Measurements from ENCODE around the gene CCDC9. TPM values are rescaled to one million over a fixed set of nuclear protein-coding genes. Genes with fewer than 3 reads are reported as not detected.

CCDC9 gene
- total RNA-seq, 2 donors from 2014 or later: 26.7 to 38.9 TPM

DNA sequence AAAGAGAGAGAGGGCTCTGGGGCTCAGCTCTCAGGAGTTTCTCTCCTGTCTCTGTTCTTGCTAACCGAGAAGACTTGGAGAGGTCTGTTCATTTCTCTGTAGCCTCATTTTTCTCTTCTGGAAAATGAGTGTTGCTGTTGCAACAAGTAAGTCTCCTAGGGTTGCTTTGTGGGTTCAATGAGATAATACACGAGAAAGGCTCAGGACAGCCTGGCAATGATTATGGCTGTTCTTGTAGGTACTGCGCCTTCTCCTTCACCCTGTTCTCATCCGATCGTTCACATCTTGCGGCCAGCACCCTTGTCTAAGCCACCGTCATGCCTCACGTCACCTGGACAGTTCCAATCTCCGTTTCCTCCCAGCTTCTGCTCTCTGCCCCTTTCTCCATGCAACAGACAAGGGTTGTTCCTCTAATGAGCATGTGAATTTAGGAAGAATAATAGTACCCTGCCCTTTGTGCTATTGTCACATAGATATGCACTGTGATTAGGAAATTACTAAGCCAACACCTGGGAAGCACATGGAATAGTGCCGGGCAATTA, 57.5 kb downstream of the CCDC9 start:
- Histone ChIP-seq H3K4me1 (ENCODE audit: control insufficient read depth in 1 of 2, low read depth in 2 of 2) (peaks cover 10 to 14% of the 10 kb centered on the region in 2 donors), H3K27me3 (replicated peaks; ENCODE audit: insufficient read depth) (no peaks in the 10 kb centered on the region), H3K4me3 (peak overlapping the region; percentile 53), H3K27ac (peak overlapping the region in 1 of 2 donors; percentile 29), H3K9me3 (no peaks in the 10 kb centered on the region), H3K36me3 (no peaks in the 10 kb centered on the region)
- TF ChIP-seq, protein P1, sequence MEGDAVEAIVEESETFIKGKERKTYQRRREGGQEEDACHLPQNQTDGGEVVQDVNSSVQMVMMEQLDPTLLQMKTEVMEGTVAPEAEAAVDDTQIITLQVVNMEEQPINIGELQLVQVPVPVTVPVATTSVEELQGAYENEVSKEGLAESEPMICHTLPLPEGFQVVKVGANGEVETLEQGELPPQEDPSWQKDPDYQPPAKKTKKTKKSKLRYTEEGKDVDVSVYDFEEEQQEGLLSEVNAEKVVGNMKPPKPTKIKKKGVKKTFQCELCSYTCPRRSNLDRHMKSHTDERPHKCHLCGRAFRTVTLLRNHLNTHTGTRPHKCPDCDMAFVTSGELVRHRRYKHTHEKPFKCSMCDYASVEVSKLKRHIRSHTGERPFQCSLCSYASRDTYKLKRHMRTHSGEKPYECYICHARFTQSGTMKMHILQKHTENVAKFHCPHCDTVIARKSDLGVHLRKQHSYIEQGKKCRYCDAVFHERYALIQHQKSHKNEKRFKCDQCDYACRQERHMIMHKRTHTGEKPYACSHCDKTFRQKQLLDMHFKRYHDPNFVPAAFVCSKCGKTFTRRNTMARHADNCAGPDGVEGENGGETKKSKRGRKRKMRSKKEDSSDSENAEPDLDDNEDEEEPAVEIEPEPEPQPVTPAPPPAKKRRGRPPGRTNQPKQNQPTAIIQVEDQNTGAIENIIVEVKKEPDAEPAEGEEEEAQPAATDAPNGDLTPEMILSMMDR (IDR thresholded peaks at IDR 0.05): no peak
- no peak for ATAC-seq (ENCODE audit: insufficient number of reproducible peaks, low FRiP score, low read depth)
- DNase-seq (ENCODE audit: low spot score): no peak

DNA sequence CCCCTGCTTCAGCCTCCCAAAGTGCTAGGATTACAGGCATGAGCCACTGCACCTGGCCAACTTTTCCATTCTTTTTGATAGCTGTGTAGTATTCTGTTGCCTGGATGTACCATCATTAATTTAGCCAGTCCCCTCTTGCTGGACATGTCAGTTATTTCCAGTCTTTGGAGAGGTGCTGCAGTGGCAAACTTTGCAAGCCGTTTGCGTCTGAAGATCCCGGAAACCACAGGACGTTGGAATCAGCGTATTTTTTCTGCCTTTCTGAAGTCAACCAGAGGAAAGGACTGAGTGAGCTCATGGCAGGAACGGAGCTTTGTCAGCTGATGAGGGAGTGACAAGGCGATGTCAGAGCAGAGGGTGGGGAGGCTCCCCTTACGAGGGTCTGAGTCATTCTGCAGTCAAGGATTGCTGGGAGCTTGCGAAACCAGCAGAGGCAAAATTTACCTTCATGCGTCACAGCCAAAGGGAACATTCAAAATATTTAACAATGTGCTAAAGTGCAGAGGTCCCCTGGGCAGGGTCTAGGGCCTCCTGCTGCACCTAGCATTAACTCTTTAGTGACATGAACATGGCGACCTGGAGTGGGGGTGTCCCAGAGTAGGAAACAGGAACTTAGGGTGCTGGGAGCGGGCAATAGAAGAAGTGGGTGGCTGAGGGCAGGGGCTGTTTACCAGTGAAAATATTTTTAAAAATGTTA, 58.9 kb downstream of the CCDC9 start:
- Histone ChIP-seq H3K27me3 (replicated peaks; ENCODE audit: insufficient read depth) (no peaks in the 10 kb centered on the region), H3K4me3 (no peak overlapping the region), H3K27ac (peak overlapping the region in 1 of 2 donors; percentile 57), H3K36me3 (no peaks in the 10 kb centered on the region), H3K9me3 (no peaks in the 10 kb centered on the region), H3K4me1 (ENCODE audit: control insufficient read depth in 1 of 2, low read depth in 2 of 2) (peaks cover 0 to 5% of the 10 kb centered on the region in 2 donors)
- ATAC-seq (ENCODE audit: insufficient number of reproducible peaks, low FRiP score, low read depth): peak; percentile 52
- peak; percentile 45 for DNase-seq (ENCODE audit: low spot score)
- TF ChIP-seq, protein P1 (IDR thresholded peaks at IDR 0.05): no peak

DNA sequence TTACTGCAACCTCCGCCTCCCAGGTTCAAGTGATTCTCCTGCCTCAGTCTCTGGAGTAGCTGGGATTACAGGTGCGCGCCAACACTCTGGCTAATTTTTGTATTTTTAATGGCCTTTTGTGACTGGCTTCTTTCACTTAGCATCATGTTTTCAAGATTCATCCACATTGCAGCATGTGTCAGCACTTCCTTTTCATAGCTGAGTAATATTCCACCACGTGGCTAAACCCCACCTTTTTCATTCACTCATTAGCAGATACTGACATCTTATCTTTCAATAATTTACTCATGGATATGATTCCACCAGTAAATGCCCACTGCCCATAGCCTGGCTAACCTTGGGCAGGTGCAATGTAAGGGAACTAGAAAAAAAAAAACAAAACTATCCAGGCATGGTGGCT, 60.2 kb downstream of the CCDC9 start:
- Histone ChIP-seq H3K4me3 (no peak overlapping the region), H3K27ac (peak overlapping the region in 1 of 2 donors; percentile 30), H3K36me3 (no peaks in the 10 kb centered on the region), H3K9me3 (no peaks in the 10 kb centered on the region), H3K4me1 (ENCODE audit: control insufficient read depth in 1 of 2, low read depth in 2 of 2) (peaks cover 0 to 5% of the 10 kb centered on the region in 2 donors), H3K27me3 (replicated peaks; ENCODE audit: insufficient read depth) (no peaks in the 10 kb centered on the region)
- TF ChIP-seq, protein P1 (IDR thresholded peaks at IDR 0.05): no peak
- DNase-seq (ENCODE audit: low spot score) (no peak), ATAC-seq (ENCODE audit: insufficient number of reproducible peaks, low FRiP score, low read depth) (no peak)

DNA sequence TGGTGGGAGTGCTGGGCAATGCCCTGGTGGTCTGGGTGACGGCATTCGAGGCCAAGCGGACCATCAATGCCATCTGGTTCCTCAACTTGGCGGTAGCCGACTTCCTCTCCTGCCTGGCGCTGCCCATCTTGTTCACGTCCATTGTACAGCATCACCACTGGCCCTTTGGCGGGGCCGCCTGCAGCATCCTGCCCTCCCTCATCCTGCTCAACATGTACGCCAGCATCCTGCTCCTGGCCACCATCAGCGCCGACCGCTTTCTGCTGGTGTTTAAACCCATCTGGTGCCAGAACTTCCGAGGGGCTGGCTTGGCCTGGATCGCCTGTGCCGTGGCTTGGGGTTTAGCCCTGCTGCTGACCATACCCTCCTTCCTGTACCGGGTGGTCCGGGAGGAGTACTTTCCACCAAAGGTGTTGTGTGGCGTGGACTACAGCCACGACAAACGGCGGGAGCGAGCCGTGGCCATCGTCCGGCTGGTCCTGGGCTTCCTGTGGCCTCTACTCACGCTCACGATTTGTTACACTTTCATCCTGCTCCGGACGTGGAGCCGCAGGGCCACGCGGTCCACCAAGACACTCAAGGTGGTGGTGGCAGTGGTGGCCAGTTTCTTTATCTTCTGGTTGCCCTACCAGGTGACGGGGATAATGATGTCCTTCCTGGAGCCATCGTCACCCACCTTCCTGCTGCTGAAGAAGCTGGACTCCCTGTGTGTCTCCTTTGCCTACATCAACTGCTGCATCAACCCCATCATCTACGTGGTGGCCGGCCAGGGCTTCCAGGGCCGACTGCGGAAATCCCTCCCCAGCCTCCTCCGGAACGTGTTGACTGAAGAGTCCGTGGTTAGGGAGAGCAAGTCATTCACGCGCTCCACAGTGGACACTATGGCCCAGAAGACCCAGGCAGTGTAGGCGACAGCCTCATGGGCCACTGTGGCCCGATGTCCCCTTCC, 63.9 kb downstream of the CCDC9 start:
- no peaks in the 10 kb centered on the region for H3K27me3 ChIP-seq (replicated peaks; ENCODE audit: insufficient read depth)
- peaks cover 0 to 4% of the 10 kb centered on the region in 2 donors for H3K4me1 ChIP-seq (ENCODE audit: control insufficient read depth in 1 of 2, low read depth in 2 of 2)
- DNase-seq (ENCODE audit: low spot score) (no peak), ATAC-seq (ENCODE audit: insufficient number of reproducible peaks, low FRiP score, low read depth) (no peak)
- H3K9me3 ChIP-seq: no peaks in the 10 kb centered on the region
- H3K4me3 ChIP-seq: no peak overlapping the region
- H3K27ac ChIP-seq: no peak overlapping the region
- TF ChIP-seq, protein P1 (IDR thresholded peaks at IDR 0.05): no peak
- no peaks in the 10 kb centered on the region for H3K36me3 ChIP-seq

Other genes with a start within 250 kb of the CCDC9 start
- gene NPAS1, start 236.7 kb upstream of the CCDC9 start, total RNA-seq: 1 to 10 TPM in 1 of 2 donors, under 1 TPM in 1; 0.68 to 1.3 TPM
- 10 to 100 TPM in 1 of 2 donors, 1 to 10 TPM in 1; 2.4 to 55.0 TPM for gene TMEM160, start 207.9 kb upstream of the CCDC9 start, total RNA-seq
- 10 to 100 TPM; 21.9 to 26.0 TPM for gene ZC3H4, start 142.7 kb upstream of the CCDC9 start, total RNA-seq
- 10 to 100 TPM; 39.3 to 50.8 TPM for gene SAE1, start 125.7 kb upstream of the CCDC9 start, total RNA-seq
- gene BBC3, start 25.3 kb upstream of the CCDC9 start, total RNA-seq: 10 to 100 TPM in 1 of 2 donors, 1 to 10 TPM in 1; 6.5 to 21.4 TPM
- gene INAFM1, start 18.4 kb downstream of the CCDC9 start, total RNA-seq: 10 to 100 TPM; 10.3 to 18.6 TPM
- gene C5AR1, start 53.3 kb downstream of the CCDC9 start, total RNA-seq: 10 to 100 TPM; 37.6 to 51.9 TPM
- 10 to 100 TPM; 10.3 to 25.7 TPM for gene C5AR2, start 75.7 kb downstream of the CCDC9 start, total RNA-seq
- 10 to 100 TPM; 20.4 to 21.3 TPM for gene DHX34, start 92.8 kb downstream of the CCDC9 start, total RNA-seq
- 10 to 100 TPM in 1 of 2 donors, 1 to 10 TPM in 1; 6.4 to 11.5 TPM for gene MEIS3, start 163.0 kb downstream of the CCDC9 start, total RNA-seq
- under 1 TPM in 1 of 2 donors, not detected in 1; 0.28 TPM for gene SLC8A2, start 215.4 kb downstream of the CCDC9 start, total RNA-seq
- gene KPTN, start 227.7 kb downstream of the CCDC9 start, total RNA-seq: 1 to 10 TPM in 1 of 2 donors, under 1 TPM in 1; 0.95 to 1.2 TPM